GM18868 (cell line): Measurements from ENCODE around the gene SVOPL.
"Not testable (repeated sequence)": the region's sequence is repeated elsewhere in the genome, so short reads cannot be mapped to it uniquely, and the experiment has no call there.

Experiments
- ATAC-seq: cut with Tn5 transposase; IDR thresholded peaks from one replicate; pipeline ENCODE4 v1.9.1; 2021; ENCODE audit warnings: mild to moderate bottlenecking, moderate library complexity; ENCODE audit not compliant: unreplicated experiment

The SVOPL gene

DNA sequence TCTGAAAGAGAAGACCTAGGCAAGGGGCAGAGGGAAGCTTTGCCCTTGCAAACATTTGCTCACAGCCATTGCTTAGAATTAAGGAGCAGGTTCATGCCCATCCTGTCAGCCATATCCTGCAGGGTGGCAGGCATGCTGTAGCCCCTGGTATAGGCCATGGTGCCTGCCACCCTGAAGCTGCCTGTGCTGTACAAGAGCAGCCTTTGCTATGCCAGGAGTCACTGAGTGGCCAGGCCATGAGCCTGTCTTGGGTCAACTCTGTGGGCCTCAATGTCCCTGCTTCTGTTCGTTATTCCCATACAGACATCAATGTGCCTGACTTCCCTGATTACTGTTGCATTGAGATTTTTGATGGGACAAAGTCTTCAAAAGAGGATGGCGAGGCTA, 368 bp upstream of the SVOPL start:
- no peak for ATAC-seq

DNA sequence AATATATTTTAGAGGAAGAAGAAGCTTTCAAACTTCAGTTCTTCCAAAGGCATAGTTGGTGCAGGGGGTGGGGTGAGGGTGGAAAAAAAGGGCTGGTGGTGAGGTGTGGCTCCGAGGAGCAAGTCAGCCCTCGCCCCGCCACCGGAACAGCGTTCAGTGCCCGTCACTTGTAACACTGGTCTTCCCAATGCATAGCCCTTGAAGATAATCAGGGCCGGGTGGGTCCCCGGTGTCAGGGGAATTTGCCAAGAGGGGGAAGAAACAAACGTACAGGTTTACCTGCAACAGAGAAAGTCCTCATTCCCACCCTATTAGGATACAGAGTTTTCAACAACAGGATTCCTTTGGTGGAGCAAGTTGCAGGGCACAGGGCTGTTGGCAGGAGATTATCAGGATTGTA, 1.5 kb downstream of the SVOPL start:
- ATAC-seq: no peak

DNA sequence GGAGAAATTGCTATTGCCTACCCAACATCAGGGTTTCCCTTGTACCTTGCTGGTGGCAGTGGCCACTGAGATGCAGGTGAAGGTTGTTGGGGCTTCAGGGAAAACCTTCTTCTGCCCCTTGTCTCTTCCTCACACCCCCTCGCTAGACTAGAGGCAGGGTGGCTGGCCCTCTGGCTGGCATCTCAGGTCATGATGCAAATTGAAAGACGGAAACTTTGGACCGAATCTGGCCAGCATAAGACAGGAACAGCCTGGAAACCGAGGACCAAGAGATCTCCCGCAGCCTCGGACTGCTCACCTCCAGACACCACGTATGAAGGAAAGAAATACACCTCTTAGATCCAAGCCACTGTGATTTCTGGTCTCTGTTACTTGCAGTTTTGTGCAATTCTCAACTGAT, 2.9 kb downstream of the SVOPL start:
- no peak for ATAC-seq

DNA sequence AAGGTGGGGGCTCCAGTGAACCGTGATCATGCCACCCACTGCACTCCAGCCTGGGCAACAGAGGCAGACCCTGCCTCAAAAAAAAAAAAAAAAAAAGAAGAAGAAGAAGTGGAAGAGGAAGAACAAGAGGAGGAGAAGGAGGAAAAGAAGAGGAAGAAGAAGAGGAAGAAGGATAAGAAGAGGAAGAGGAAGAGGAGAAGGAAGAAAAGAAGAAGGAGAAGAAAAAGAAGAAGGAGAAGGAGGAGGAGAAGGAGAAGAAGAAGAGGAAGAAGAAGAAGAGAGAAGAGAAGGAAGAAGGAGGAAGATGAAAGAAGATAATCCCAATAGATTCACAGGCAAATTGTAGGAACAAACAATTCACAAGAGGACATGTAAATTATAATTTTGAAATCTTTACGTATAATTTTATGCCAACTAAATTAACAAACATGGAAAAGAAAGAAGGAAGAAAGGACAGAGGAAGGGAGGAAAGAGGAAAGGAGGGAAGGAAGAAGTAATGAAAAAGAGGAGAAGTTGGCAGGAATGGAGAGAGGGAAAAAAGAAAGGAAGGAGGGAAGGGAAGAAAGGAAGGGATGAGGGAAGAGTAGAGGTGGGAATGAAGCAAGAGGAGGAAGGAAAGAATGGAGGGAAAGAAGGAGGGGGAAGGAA, 3.5 kb downstream of the SVOPL start:
- ATAC-seq: no peak

DNA sequence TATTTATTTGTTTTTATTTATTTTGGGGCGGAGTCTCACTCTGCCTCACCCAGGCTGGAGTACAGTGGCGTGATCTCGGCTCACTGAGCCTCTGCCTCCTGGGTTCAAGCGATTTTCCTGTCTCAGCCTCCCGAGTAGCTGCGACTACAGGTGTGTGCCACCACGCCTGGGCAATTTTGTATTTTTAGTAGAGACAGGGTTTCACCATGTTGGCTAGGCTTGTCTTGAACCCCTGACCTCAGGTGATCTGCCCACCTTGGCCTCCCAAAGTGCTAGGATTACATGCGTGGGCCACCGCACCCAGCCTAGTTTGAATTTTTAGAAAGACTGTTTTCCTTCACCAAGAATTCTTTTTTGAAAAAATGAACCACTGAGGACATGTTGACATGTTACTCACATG, 5.4 kb downstream of the SVOPL start:
- not testable (repeated sequence) for ATAC-seq

DNA sequence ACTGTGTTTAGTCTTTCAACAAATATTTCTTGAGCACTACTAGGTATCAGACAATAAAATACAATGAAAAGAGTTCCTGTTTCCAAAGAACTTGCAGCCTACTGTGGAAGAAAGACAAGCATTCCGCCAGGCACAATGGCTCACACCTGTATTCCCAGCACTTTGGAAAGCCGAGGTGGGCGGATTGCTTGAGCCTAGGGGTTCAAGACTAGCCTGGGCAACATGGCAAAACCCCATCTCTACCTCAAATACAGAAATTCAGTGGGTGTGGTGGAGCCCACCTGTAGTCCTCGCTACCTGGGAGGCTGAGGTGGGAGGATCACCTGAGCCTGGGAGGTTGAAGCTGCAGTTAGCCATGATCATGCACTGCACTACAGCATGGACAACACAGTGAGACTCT, 6.1 kb downstream of the SVOPL start:
- no peak for ATAC-seq

DNA sequence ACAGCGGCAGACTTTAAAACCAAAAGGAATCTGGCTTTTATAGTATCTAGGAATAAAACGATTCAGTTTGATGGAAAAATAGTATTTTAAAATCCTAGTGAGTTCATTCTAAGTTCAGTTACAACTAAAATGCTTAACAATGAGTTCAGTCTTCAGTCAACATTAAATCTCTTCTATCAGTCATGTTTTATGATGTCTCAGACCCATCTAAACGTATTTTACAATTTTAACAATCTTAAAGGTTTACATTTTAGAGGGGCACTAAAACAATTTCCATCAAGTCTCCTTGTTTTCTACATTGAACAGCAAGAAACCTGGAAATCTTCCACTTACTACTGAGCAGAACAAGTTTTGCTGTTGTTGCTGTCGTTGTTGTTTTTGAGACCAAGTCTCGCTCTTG, 10.0 kb downstream of the SVOPL start:
- ATAC-seq: no peak

DNA sequence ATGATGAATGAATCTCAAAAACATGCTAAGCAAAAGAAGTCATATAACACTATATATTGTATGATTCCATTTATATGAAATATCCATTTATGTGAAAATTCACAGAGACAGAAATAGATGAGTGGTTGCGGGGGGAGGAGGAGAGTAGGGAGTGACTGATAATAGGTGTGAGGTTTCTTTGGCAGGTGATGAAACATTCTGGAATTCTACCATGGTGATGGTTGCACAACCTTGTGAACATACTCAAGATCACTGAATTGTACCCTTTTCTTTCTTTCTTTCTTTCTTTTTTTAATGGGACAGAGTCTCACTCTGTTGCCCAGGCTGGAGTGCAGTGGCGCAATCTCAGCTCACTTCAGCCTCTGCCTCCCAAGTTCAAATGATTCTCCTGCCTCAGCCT, 10.7 kb downstream of the SVOPL start:
- no peak for ATAC-seq

DNA sequence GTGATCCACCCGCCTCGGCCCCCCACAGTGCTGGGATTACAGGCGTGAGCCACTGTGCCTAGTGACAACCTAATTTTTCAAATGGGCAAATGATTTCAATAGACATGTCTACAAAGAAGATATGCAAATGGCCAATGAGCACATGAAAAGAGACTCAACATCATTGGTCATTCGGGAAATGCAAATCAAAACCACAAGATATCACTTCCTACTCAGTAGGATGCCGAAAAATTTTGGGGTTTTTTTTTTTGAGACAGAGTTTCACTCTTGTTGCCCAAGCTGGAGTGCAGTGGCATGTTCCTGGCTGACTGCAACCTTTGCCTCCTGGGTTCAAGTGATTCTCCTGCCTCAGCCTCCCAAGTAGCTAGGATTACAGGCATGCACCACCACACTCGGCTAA, 13.1 kb downstream of the SVOPL start:
- ATAC-seq: not testable (repeated sequence)

DNA sequence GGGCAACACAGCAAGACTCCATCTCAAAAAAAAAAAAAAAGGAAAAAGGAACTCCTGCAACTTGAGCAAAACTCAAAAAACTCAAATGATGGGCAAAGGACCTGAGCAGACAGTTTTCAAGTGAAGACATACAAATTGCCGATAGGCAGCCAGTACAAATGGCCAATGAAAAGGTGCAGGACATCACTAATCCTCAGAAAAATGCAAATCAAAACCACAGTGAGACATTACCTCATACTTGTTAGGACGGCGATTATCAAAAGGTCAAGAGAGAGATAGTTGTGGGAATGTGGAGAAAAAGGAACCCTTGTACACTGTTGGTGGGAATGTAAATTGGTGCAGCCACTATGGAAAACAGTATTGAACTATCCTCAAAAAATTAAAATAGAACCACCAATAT, 16.8 kb downstream of the SVOPL start:
- no peak for ATAC-seq

DNA sequence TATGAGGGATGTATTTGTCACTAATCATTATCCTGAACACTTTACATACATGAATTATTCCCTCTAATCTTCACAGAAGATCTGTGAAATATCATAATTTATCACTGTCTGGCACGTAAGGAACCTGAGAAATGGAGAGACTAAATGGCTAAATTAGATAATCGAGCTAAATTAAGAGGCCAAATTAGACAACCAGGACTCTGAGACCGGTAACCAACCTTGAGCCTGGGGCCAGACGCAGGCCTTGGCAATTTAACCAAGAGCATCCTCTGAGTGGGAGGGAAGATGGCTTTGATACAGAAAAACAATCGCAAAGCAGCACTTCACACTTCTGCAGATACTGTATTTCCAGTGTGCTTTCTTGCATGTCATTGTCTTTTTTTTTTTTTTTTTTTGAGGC, 21.4 kb downstream of the SVOPL start:
- ATAC-seq: no peak

DNA sequence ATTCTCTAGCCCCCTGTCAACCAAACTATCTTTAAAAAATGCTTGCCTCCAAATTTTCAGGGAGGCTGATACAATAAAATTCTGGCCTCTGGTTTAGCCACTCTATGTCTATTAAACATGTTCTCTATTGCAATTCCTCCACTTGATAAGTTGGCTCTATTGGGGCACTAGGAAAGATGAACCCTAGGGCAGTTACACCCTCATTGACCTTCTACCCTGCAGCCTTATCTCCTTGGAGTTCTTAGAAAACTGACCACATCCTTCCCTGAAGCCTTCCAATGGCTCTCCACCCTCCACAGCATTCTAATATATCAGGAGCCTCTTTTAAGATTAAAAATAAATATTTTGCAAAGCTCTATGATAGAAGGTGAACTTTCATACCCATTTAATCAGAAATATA, 30.6 kb downstream of the SVOPL start:
- ATAC-seq: no peak

DNA sequence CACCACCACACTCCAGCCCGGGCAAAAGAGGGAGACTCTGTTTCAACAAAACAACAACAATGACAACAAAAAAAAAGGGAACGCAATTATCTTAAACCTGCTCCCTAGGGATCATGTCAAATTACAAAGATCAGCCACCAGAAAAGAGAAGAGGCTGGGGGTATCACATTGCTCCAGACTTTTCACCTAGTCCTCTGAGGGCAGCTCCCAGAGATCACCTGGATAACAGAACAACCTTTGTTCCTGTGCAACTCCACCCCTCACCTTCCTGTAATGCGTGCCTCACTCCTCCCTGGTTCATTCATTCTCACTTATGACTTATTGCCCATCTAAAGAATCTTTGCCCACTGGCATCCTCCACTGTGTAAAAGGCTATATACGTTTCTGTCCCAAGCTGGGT, 31.8 kb downstream of the SVOPL start:
- no peak for ATAC-seq

DNA sequence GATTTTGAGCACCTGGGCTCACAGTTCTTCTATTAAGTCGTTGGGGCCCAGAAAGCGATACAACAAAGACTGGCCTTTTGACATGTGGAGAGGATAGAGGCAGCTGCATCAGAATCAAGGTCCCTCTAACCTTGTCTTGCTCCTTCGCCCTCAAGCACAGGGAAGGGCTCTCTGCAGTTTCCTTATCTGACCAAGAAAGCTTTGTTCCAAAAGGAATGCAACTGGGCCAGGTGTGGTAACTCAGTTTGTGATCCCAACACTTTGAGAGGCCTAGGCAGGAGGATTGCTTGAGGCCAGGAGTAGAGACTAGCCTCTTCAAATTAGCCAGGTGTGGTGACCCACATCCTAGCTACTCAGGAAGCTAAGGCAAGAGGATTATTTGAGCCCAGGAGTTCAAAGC, 32.2 kb downstream of the SVOPL start:
- ATAC-seq: no peak

DNA sequence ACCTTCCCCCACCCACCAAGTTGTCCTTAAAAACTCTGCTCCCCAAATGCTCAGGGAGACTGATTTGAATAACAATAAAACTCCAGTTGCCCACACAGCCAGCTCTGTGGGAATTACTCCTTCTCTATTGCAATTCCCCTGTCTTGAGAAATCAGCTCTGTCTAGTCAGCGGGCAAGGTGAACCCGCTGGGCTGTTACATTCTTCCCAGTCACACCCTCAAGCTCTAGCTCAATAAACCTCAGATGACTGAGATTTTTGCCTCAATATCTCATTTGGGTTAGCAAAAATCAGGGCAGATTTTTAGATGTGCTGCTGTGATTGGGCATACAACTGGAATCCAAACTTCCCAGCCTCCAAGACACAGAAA, 32.9 kb downstream of the SVOPL start:
- ATAC-seq: no peak

DNA sequence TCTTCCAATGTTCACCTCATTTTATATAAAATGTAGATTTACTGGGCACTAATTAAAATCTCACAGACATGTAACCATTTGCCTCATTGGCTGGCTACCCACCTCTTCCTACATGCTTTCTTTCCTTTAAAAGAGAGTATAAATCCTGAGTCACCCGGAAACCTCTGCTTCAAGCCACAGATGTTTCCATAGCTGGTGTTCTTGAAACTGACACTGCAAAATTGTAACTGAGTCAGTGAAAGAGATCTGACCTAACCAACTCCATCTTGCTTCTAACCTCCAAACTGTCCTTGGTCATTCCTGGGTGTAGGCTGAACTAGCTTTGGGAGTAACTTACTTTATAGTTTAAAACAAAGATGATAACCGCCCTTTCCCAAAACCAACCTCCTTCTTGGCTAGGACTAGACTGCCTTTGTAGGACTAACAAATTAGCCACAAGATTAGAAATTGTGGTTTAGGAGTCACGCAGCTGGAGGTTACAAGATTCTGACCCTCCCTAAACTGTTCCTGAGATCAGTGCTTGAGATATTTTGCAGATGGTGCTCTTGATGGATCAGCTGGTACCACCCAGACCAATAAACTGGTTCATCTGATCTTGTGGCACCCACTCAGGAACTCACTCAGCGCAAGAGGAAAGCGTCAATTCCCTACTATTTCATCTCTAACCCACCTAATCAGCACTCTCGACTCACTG, 33.5 kb downstream of the SVOPL start:
- no peak for ATAC-seq

DNA sequence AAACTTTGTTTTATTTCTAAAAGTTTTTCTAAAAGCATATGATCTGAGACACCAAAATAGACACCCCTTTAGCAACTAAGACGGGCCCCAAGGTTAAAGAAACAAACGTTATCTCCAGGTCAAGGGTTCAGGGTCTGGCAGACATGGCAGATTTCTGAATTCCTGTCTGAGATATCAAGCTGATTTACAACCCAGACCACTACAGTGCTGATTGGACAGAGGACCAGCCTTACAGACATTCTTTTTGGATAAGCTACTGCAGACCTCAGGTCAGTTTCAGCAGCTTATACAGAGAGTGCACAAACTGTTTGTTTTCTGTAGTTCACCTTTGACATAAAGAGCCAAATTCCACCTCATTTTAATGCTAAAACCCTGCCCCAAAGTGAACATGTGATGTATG, 34.8 kb downstream of the SVOPL start:
- no peak for ATAC-seq

DNA sequence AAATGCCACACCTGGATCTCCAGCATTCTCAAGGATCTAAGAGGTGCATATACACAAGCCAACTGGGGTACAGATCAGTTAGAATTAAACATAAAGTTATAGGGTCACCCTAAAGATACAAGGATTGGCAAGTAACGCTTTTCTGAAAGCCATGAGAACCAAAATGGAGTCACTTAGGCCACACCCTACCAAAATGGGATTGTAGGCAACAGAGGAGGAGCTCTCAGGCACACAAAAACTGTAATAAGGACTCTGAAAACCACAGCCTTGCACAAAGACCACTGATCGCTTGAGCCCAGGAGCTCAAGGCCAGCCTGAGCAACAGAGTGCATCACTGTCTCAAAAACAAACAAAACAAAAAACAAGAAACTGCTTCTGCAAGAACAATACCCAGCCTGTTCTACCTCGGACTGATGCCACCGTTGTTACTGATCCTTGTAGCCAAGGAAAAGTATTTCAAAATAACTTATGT, 35.5 kb downstream of the SVOPL start:
- ATAC-seq: no peak

DNA sequence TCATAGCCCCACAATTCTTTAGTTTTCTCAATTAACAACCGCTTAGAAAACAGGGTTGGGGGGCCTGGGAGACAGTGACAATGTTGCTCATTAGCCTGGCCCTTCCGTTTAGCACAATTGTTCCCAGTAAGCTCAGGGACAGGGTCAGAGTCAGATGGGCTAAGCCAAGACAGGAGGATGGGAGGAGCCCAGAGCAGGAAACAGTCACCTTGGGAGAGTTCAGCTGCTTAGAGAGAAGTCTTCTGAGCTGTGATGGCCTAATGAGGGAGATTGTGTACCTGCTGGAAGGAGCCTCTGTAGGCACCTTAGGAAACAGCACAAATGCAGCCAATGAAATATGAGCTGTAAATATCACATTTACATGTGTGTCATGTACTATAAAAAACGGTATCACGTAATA, 35.9 kb downstream of the SVOPL start:
- no peak for ATAC-seq

DNA sequence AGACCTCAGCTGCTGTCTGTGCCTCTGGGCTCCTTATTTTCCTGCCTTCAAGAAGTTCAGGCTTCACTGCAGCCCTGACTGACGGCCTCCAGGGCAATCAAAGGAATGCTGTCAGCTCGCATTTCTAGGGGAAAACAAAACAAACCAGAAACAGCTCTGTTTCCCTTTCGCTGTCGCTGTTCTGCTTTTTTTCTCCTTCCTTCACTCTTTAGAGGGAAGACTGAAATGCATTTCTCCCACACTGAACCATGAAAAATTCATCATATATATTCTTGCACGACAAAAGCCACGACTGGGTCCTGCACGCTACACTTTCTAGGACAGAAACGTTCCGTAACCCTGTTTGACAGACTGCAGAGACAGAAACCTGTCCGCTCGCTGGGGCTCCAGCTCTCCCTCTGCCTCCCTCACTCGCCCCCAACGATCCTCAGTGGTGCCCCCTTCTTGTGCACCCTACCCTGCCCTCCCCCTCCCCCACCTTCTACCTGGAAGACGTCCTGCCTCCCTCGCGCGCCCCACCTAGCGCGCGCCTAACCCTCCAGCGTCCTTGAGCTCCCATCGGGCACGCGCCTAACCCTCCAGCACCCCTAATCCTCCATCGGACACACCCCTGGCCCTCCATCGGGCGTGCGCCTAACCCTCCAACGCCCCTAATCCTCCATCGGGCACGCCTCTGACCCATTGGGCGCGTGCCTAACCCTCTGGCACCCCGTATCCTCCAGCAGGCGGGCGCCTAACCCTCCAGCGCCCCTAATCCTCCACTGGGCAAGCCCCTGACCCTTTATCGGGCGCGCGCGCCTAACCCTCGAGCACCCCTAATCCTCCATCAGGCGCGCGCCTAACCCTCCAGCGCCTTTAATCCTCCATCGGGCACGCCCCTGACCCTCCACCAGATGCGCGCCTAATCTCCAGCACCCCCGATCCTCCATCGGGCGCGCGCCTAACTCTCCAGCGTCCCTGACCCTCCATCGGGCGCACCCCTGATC, 37.1 kb downstream of the SVOPL start:
- no peak for ATAC-seq

DNA sequence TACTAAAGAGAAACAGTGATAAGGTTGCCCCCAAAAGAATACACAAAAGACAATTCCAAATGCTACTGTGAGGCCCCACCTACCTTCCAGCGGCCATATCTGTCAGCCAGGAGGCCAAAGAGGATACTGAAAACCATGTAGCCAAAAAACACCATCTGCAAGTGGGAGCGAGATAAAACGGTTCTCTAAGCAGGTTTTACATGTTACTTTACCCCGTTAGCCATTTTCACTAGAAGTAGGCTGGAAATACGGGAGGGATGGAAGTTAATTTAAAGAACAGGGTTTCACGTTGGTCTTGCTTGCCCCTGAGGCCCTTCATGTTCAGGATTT, 38.2 kb downstream of the SVOPL start:
- no peak for ATAC-seq
